IMR-90 (cell line): ENCODE data around the gene PAX5. TPM values are rescaled to one million over a fixed set of nuclear protein-coding genes. Genes with fewer than 3 reads are reported as not detected.

ENCODE experiments used
- ATAC-seq: fragments of 200-7000 bp; cut with Tn5 transposase; 2 replicates; pipeline ENCODE4 v1.9.1; 2020; ENCODE audit warnings: low read depth, mild to moderate bottlenecking, moderate library complexity
- BruUV-seq: library from RNA; stranded (reverse); fragments of 400-500 nt; replicated peaks from 2 replicates; lab custom pipeline; 2021; lab: Mats Ljungman, UMichigan
- CTCF ChIA-PET: fragments of 300-600 bp; formaldehyde crosslinking; extraction: SDS; loops from one replicate; lab custom pipeline; 2021; ENCODE audit warnings: antibody characterized with exemption; lab: Yijun Ruan, JAX
- POLR2A ChIA-PET: fragments of 300-600 bp; sonication (Branson Sonifier 250); formaldehyde crosslinking; loops from one replicate; lab custom pipeline; 2022; ENCODE audit warnings: antibody characterized with exemption; ENCODE audit not compliant: unreplicated experiment; lab: Charles Lee
- DNase-seq: peaks from one replicate; pipeline ENCODE4 v3.0.0; 2013
- H2AFZ ChIP-seq: replicated peaks from 2 replicates; pipeline ENCODE3; 2013; ENCODE audit warnings: low read length, mild to moderate bottlenecking; ENCODE audit not compliant: poor library complexity
- H2AK5ac ChIP-seq: 2 replicates; pipeline ENCODE4 v1.6.1; 2013; ENCODE audit warnings: low read depth, low read length, inconsistent platforms
- H2AK9ac ChIP-seq: replicated peaks from 2 replicates; pipeline ENCODE3; 2013; ENCODE audit warnings: mild to moderate bottlenecking, low read depth, low read length, moderate library complexity; ENCODE audit not compliant: poor library complexity
- H2BK120ac ChIP-seq: 2 replicates; pipeline ENCODE4 v1.6.1; 2013; ENCODE audit warnings: low read depth, low read length, inconsistent platforms
- H2BK15ac ChIP-seq: 3 replicates; pipeline ENCODE4 v1.6.1; 2013; ENCODE audit warnings: low read depth, low read length, inconsistent platforms
- H2BK20ac ChIP-seq: 2 replicates; pipeline ENCODE4 v1.6.1; 2013; ENCODE audit warnings: low read depth, mild to moderate bottlenecking, inconsistent platforms, low read length, moderate library complexity
- H2BK5ac ChIP-seq: 2 replicates; pipeline ENCODE4 v1.6.1; 2013; ENCODE audit warnings: mild to moderate bottlenecking, low read depth, low read length, inconsistent platforms; ENCODE audit not compliant: poor library complexity, severe bottlenecking
- H3K14ac ChIP-seq: replicated peaks from 2 replicates; pipeline ENCODE4 v1.6.1; 2013; ENCODE audit warnings: low read depth, low read length, inconsistent platforms
- H3K18ac ChIP-seq: 2 replicates; pipeline ENCODE4 v1.6.1; 2013; ENCODE audit warnings: low read depth, low read length, control low read depth
- H3K23ac ChIP-seq: 2 replicates; pipeline ENCODE4 v1.6.1; 2013; ENCODE audit warnings: low read depth, low read length, inconsistent platforms
- H3K27ac ChIP-seq: 2 replicates; pipeline ENCODE4 v1.5.1; 2013; ENCODE audit warnings: mild to moderate bottlenecking, control low read depth, low read length; ENCODE audit not compliant: insufficient read depth
- H3K27me3 ChIP-seq: 2 replicates; pipeline ENCODE4 v1.6.1; 2013; ENCODE audit warnings: low read length; ENCODE audit not compliant: control insufficient read depth, insufficient read depth
- H3K36me3 ChIP-seq: 2 replicates; pipeline ENCODE4 v1.6.1; 2013; ENCODE audit warnings: low read length, mixed read lengths; ENCODE audit not compliant: control insufficient read depth, insufficient read depth
- H3K4ac ChIP-seq: 2 replicates; pipeline ENCODE4 v1.6.1; 2013; ENCODE audit warnings: low read depth, low read length, inconsistent platforms
- H3K4me1 ChIP-seq: 2 replicates; pipeline ENCODE4 v1.6.1; 2013; ENCODE audit warnings: low read length, mixed read lengths; ENCODE audit not compliant: control insufficient read depth, insufficient read depth
- H3K4me2 ChIP-seq: 2 replicates; pipeline ENCODE4 v1.6.1; 2013; ENCODE audit warnings: low read depth, mild to moderate bottlenecking, control low read depth, low read length, moderate library complexity
- H3K4me3 ChIP-seq: 2 replicates; pipeline ENCODE4 v1.5.1; 2013; ENCODE audit warnings: low read depth, mild to moderate bottlenecking, control low read depth, low read length, moderate library complexity; ENCODE audit not compliant: insufficient read depth
- H3K56ac ChIP-seq: 2 replicates; pipeline ENCODE4 v1.6.1; 2013; ENCODE audit warnings: low read length, inconsistent platforms; ENCODE audit not compliant: insufficient read depth; ENCODE audit errors: extremely low read depth
- H3K79me1 ChIP-seq, 2 experiments: 2 replicates each; pipeline ENCODE4 v1.6.1; 2013; ENCODE audit warnings: low read length in 2 of 2, inconsistent platforms in 1 of 2, low read depth in 1 of 2
- H3K9ac ChIP-seq: 2 replicates; pipeline ENCODE4 v1.6.1; 2013; ENCODE audit warnings: low read depth, low read length, control low read depth
- H3K9me1 ChIP-seq: 2 replicates; pipeline ENCODE4 v1.6.1; 2013; ENCODE audit warnings: low read length, inconsistent platforms; ENCODE audit not compliant: insufficient read depth
- H3K9me3 ChIP-seq: 2 replicates; pipeline ENCODE4 v1.6.1; 2013; ENCODE audit warnings: low read length; ENCODE audit not compliant: control insufficient read depth, insufficient read depth
- H4K20me1 ChIP-seq: 2 replicates; pipeline ENCODE4 v1.6.1; 2013; ENCODE audit warnings: low read length, inconsistent platforms; ENCODE audit not compliant: insufficient read depth
- H4K5ac ChIP-seq: 2 replicates; pipeline ENCODE4 v1.6.1; 2013; ENCODE audit warnings: mild to moderate bottlenecking, low read depth, low read length, control low read depth
- H4K8ac ChIP-seq, 2 experiments: 2 replicates each; pipeline ENCODE4 v1.6.1; 2013; ENCODE audit warnings: low read depth in 2 of 2, low read length in 2 of 2, control low read depth in 1 of 2, inconsistent platforms in 1 of 2
- H4K91ac ChIP-seq: 2 replicates; pipeline ENCODE4 v1.6.1; 2013; ENCODE audit warnings: low read depth, low read length, inconsistent platforms; ENCODE audit not compliant: insufficient read depth
- BHLHE40 ChIP-seq: fragments of 150-350 bp; IDR thresholded peaks from 2 replicates; pipeline ENCODE4 v1.6.1; 2016; ENCODE audit warnings: mild to moderate bottlenecking, low read depth, low read length
- CEBPB ChIP-seq: IDR thresholded peaks from 2 replicates; pipeline ENCODE4 v1.6.1; 2012; ENCODE audit warnings: low read depth, low read length, improper control_type of control experiment
- CHD1 ChIP-seq: IDR thresholded peaks from 2 replicates; pipeline ENCODE4 v1.6.1; 2012; ENCODE audit warnings: low read depth, low read length, improper control_type of control experiment
- FOS ChIP-seq: fragments of 150-350 bp; IDR thresholded peaks from 2 replicates; pipeline ENCODE4 v1.6.1; 2016; ENCODE audit warnings: low read depth, low read length
- MAZ ChIP-seq: IDR thresholded peaks from 2 replicates; pipeline ENCODE4 v1.6.1; 2012; ENCODE audit warnings: low read depth, mild to moderate bottlenecking, low read length, improper control_type of control experiment, moderate library complexity, borderline replicate concordance
- MXI1 ChIP-seq: IDR thresholded peaks from 2 replicates; pipeline ENCODE4 v1.6.1; 2012; ENCODE audit warnings: low read depth, mild to moderate bottlenecking, low read length, moderate library complexity, borderline replicate concordance
- NFE2L2 ChIP-seq: fragments of 150-350 bp; IDR thresholded peaks from 2 replicates; pipeline ENCODE4 v1.6.1; 2016; ENCODE audit warnings: low read depth, mild to moderate bottlenecking, low read length
- POLR2A ChIP-seq: IDR thresholded peaks from 2 replicates; pipeline ENCODE4 v1.6.1; 2012; ENCODE audit warnings: mild to moderate bottlenecking, low read depth, low read length
- RAD21 ChIP-seq: IDR thresholded peaks from 2 replicates; pipeline ENCODE4 v1.6.1; 2012; ENCODE audit warnings: low read length, improper control_type of control experiment
- RCOR1 ChIP-seq: IDR thresholded peaks from 2 replicates; pipeline ENCODE4 v1.6.1; 2012; ENCODE audit warnings: mild to moderate bottlenecking, low read length, improper control_type of control experiment; ENCODE audit not compliant: insufficient replicate concordance
- RFX5 ChIP-seq: IDR thresholded peaks from 2 replicates; pipeline ENCODE4 v1.8.0; 2012; ENCODE audit warnings: low read depth, mild to moderate bottlenecking, low read length, moderate library complexity
- SMC3 ChIP-seq: fragments of 150-350 bp; IDR thresholded peaks from 2 replicates; pipeline ENCODE4 v1.6.1; 2016; ENCODE audit warnings: low read depth, mild to moderate bottlenecking, antibody characterized with exemption, low read length, moderate library complexity
- USF2 ChIP-seq: fragments of 150-350 bp; IDR thresholded peaks from 2 replicates; pipeline ENCODE4 v1.6.1; 2017; ENCODE audit warnings: mild to moderate bottlenecking, antibody characterized with exemption, low read length, low read depth
- WGBS, 2 experiments: methylation state at CpG; one replicate each; pipeline versions ENCODE4 v1.1.5 to v1.1.7; 2013; ENCODE audit warnings: missing lambda C conversion rate in 2 of 2; ENCODE audit not compliant: insufficient read length in 1 of 2; ENCODE audit errors: extremely low coverage in 2 of 2; 5-methylcytosine and 5-hydroxymethylcytosine counted together
- dilution Hi-C: fragments of 300-500 bp; cut with HindIII; formaldehyde crosslinking; loops from one replicate; pipeline ENCODE4 v1.14.3; 2018; ENCODE audit warnings: low sequenced_read_pairs; ENCODE audit not compliant: unreplicated experiment
- in situ Hi-C: fragments of 300-500 bp; cut with MboI; formaldehyde crosslinking; loops from 3 replicates; pipeline ENCODE4 v1.14.3; 2019; ENCODE audit warnings: low sequenced_read_pairs, inconsistent platforms, mixed read lengths
- intact Hi-C: fragments of 100-400 bp; cut with micrococcal nuclease; formaldehyde crosslinking; loops from 2 replicates; pipeline ENCODE4 v1.10.0; 2022
- polyA plus RNA-seq, 3 experiments: library from polyadenylated mRNA; depleted of rRNA; stranded (reverse); fragments of >200 nt; gene quantifications; 2 replicates each; pipeline ENCODE4 v1.2.3, GENCODE V29; 2012; ENCODE audit warnings: low replicate concordance in 1 of 3
- total RNA-seq: library from RNA; depleted of rRNA; stranded (reverse); fragments of >200 nt; gene quantifications from 2 replicates; pipeline ENCODE4 v1.2.3, GENCODE V29; 2012
- TF ChIP-seq, protein P1 (sequence below): conservative IDR thresholded peaks from 2 replicates; pipeline ENCODE4 v1.5.1; 2012; ENCODE audit warnings: mild to moderate bottlenecking, low read depth, low read length, improper control_type of control experiment

Gene PAX5
- total and polyA plus RNA-seq, 2 of the 4 experiments (the other 2 are of a cell fraction), result not detected

GRCh38 chr9:36798350-36799065 is 235.6 kb downstream of the PAX5 start:
- Histone ChIP-seq H2AK9ac (no peak overlapping the region), H3K79me1 (no peaks in the 10 kb centered on the region), H3K4me3 (no peak overlapping the region), H4K91ac (no peak overlapping the region), H3K4me2 (no peak overlapping the region), H3K4ac (no peak overlapping the region), H3K9me3 (peaks cover 6% of the 10 kb centered on the region; the same call in 1 of the 2 replicates), H3K56ac (no peak overlapping the region), H3K14ac (no peak overlapping the region), H3K27me3 (peaks cover 6% of the 10 kb centered on the region; the same call in 1 of the 2 replicates), H3K4me1 (no peaks in the 10 kb centered on the region), H3K18ac (no peak overlapping the region), H3K27ac (no peak overlapping the region), H2BK15ac (no peak overlapping the region), H4K8ac (no peak overlapping the region), H3K36me3 (no peaks in the 10 kb centered on the region), H2BK5ac (no peak overlapping the region), H4K20me1 (no peaks in the 10 kb centered on the region), H3K23ac (no peak overlapping the region), H3K9ac (no peak overlapping the region), H2BK120ac (no peak overlapping the region), H3K9me1 (no peaks in the 10 kb centered on the region), H2AFZ (no peak overlapping the region), H4K5ac (no peak overlapping the region), H2AK5ac (no peak overlapping the region), H2BK20ac (no peak overlapping the region)
- no TSS peak for BruUV-seq
- CTCF ChIA-PET, result no interaction called here
- dilution Hi-C loops, result no loop called here
- POLR2A ChIA-PET, result no interaction called here
- intact Hi-C loops, result no loop called here
- in situ Hi-C loops, result no loop called here
- ATAC-seq (no peak), DNase-seq (no peak)
- 75% methylated on average over 1 of the region's 6 CpGs; no CpG with 5 or more reads in 1 of the 2 experiments for WGBS, 2 experiments
- TF ChIP-seq FOS (no peak), CHD1 (no peak), SMC3 (no peak), RFX5 (no peak), NFE2L2 (no peak), RCOR1 (no peak), MAZ (no peak), USF2 (no peak), MXI1 (no peak), RAD21 (no peak), CEBPB (no peak), BHLHE40 (no peak), POLR2A (no peak)
- TF ChIP-seq, protein P1, sequence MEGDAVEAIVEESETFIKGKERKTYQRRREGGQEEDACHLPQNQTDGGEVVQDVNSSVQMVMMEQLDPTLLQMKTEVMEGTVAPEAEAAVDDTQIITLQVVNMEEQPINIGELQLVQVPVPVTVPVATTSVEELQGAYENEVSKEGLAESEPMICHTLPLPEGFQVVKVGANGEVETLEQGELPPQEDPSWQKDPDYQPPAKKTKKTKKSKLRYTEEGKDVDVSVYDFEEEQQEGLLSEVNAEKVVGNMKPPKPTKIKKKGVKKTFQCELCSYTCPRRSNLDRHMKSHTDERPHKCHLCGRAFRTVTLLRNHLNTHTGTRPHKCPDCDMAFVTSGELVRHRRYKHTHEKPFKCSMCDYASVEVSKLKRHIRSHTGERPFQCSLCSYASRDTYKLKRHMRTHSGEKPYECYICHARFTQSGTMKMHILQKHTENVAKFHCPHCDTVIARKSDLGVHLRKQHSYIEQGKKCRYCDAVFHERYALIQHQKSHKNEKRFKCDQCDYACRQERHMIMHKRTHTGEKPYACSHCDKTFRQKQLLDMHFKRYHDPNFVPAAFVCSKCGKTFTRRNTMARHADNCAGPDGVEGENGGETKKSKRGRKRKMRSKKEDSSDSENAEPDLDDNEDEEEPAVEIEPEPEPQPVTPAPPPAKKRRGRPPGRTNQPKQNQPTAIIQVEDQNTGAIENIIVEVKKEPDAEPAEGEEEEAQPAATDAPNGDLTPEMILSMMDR, result no peak
